ENCODE results near the gene IL12RB1. TPM values are rescaled to one million over a fixed set of nuclear protein-coding genes. Genes with fewer than 3 reads are reported as not detected.

The IL12RB1 gene
- total and polyA plus RNA-seq, 2 experiments from 2014 or later, result not detected

GRCh38 chr19:18102916-18103542, 16.3 kb upstream of the IL12RB1 start:
- Histone ChIP-seq H3K79me2 (no peaks in the 10 kb centered on the region), H4K20me1 (ENCODE audit: insufficient read depth, poor library complexity, severe bottlenecking) (no peaks in the 10 kb centered on the region), H3K9me3 (ENCODE audit: low read depth) (no peaks in the 10 kb centered on the region), H3K9me2 (replicated peaks; ENCODE audit: insufficient read depth) (no peaks in the 10 kb centered on the region), H2AFZ (no peak overlapping the region), H3K4me3 (no peak overlapping the region), H3K4me1 (ENCODE audit: insufficient read depth) (peaks cover 12% of the 10 kb centered on the region), H3K27ac (no peak overlapping the region), H3K36me3 (replicated peaks; ENCODE audit: insufficient read depth, low read depth) (no peaks in the 10 kb centered on the region), H3K4me2 (no peak overlapping the region), H3K27me3 (peaks cover 24% of the 10 kb centered on the region)
- WGBS (ENCODE audit: low lambda C conversion rate, missing lambda C conversion rate), result 86% methylated on average over 14 of the region's 15 CpGs
- TF ChIP-seq EZH2phosphoT487 (IDR thresholded peaks at IDR 0.05; ENCODE audit: low read depth, severe bottlenecking, unreplicated experiment), result no peak
- no peak for TF ChIP-seq EZH2 (IDR thresholded peaks at IDR 0.05; ENCODE audit: borderline replicate concordance)
- TF ChIP-seq, protein P1, sequence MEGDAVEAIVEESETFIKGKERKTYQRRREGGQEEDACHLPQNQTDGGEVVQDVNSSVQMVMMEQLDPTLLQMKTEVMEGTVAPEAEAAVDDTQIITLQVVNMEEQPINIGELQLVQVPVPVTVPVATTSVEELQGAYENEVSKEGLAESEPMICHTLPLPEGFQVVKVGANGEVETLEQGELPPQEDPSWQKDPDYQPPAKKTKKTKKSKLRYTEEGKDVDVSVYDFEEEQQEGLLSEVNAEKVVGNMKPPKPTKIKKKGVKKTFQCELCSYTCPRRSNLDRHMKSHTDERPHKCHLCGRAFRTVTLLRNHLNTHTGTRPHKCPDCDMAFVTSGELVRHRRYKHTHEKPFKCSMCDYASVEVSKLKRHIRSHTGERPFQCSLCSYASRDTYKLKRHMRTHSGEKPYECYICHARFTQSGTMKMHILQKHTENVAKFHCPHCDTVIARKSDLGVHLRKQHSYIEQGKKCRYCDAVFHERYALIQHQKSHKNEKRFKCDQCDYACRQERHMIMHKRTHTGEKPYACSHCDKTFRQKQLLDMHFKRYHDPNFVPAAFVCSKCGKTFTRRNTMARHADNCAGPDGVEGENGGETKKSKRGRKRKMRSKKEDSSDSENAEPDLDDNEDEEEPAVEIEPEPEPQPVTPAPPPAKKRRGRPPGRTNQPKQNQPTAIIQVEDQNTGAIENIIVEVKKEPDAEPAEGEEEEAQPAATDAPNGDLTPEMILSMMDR (IDR thresholded peaks at IDR 0.05; ENCODE audit: poor library complexity), result no peak
- DNase-seq (ENCODE audit: low spot score), result no peak

DNA sequence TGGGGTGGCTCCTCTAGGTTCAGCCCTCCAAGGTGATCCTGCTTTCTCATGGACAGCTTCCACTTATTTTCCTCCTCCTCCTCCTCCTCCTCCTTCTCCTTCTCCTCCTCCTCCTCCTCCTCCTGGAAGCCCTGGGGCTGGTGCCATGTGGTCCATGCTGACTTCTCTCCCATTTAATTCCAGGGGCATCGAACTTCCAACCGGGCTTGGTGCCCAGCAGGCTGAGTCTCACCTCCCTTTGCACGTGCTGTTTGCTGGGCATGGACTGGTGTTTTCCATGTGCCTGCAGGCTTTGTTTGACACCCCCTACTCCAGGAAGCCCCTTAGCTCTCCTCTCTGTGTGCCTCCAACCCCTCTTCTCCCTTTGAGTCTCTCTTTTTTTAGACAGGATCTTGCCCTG, 14.5 kb upstream of the IL12RB1 start:
- TF ChIP-seq EZH2 (IDR thresholded peaks at IDR 0.05; ENCODE audit: borderline replicate concordance) (no peak), EZH2phosphoT487 (IDR thresholded peaks at IDR 0.05; ENCODE audit: low read depth, severe bottlenecking, unreplicated experiment) (no peak)
- TF ChIP-seq, protein P1 (IDR thresholded peaks at IDR 0.05; ENCODE audit: poor library complexity), result no peak
- Histone ChIP-seq H3K9me3 (ENCODE audit: low read depth) (no peaks in the 10 kb centered on the region), H3K36me3 (replicated peaks; ENCODE audit: insufficient read depth, low read depth) (no peaks in the 10 kb centered on the region), H3K4me1 (ENCODE audit: insufficient read depth) (peaks cover 16% of the 10 kb centered on the region), H3K9me2 (replicated peaks; ENCODE audit: insufficient read depth) (no peaks in the 10 kb centered on the region), H3K27me3 (peaks cover 27% of the 10 kb centered on the region), H2AFZ (no peak overlapping the region), H3K27ac (no peak overlapping the region), H3K4me2 (no peak overlapping the region), H3K4me3 (no peak overlapping the region), H3K79me2 (no peaks in the 10 kb centered on the region), H4K20me1 (ENCODE audit: insufficient read depth, poor library complexity, severe bottlenecking) (no peaks in the 10 kb centered on the region)
- DNase-seq (ENCODE audit: low spot score), result no peak
- 74% methylated on average over 3 of the region's 3 CpGs for WGBS (ENCODE audit: low lambda C conversion rate, missing lambda C conversion rate)

GRCh38 chr19:18100710-18101109, 14.0 kb upstream of the IL12RB1 start:
- Histone ChIP-seq H3K36me3 (replicated peaks; ENCODE audit: insufficient read depth, low read depth) (no peaks in the 10 kb centered on the region), H2AFZ (no peak overlapping the region), H3K4me1 (ENCODE audit: insufficient read depth) (peaks cover 16% of the 10 kb centered on the region), H3K4me2 (no peak overlapping the region), H3K9me3 (ENCODE audit: low read depth) (no peaks in the 10 kb centered on the region), H3K79me2 (no peaks in the 10 kb centered on the region), H4K20me1 (ENCODE audit: insufficient read depth, poor library complexity, severe bottlenecking) (no peaks in the 10 kb centered on the region), H3K27me3 (peaks cover 27% of the 10 kb centered on the region), H3K27ac (no peak overlapping the region), H3K9me2 (replicated peaks; ENCODE audit: insufficient read depth) (no peaks in the 10 kb centered on the region), H3K4me3 (no peak overlapping the region)
- DNase-seq (ENCODE audit: low spot score), result no peak
- 24% methylated on average over 18 of the region's 18 CpGs for WGBS (ENCODE audit: low lambda C conversion rate, missing lambda C conversion rate)
- no peak for TF ChIP-seq EZH2phosphoT487 (IDR thresholded peaks at IDR 0.05; ENCODE audit: low read depth, severe bottlenecking, unreplicated experiment)
- TF ChIP-seq EZH2 (IDR thresholded peaks at IDR 0.05; ENCODE audit: borderline replicate concordance), result no peak
- TF ChIP-seq, protein P1 (IDR thresholded peaks at IDR 0.05; ENCODE audit: poor library complexity), result no peak

Data from hepatocyte (in vitro differentiated cells).